Fibroblast of skin of abdomen (primary cell): ENCODE measurements around the gene ABCB9.
"Not testable (repeated sequence)": the region's sequence is repeated elsewhere in the genome, so short reads cannot be mapped to it uniquely, and the experiment has no call there.

Source experiments
- DNase-seq: peaks from one replicate; pipeline ENCODE4 v3.0.0-alpha.2; 2013

The ABCB9 gene

GRCh38 chr12:122935318-122935717 lies 30.9 kb downstream of the ABCB9 start:
- DNase-seq: no peak

GRCh38 chr12:122934722-122935121 lies 31.5 kb downstream of the ABCB9 start:
- no peak for DNase-seq

GRCh38 chr12:122932207-122932606 lies 34.1 kb downstream of the ABCB9 start:
- DNase-seq: no peak

GRCh38 chr12:122929812-122930211 lies 36.5 kb downstream of the ABCB9 start:
- DNase-seq: no peak

- no peak for DNase-seq
Observed at GRCh38 chr12:122929148-122929538, 37.1 kb downstream of the ABCB9 start.

- no peak for DNase-seq
Observed at GRCh38 chr12:122928404-122929147, 37.7 kb downstream of the ABCB9 start.

GRCh38 chr12:122927756-122928403 lies 38.4 kb downstream of the ABCB9 start:
- no peak for DNase-seq

- no peak for DNase-seq
Observed at GRCh38 chr12:122921917-122922316, 44.3 kb downstream of the ABCB9 start.

- DNase-seq: no peak
Observed at GRCh38 chr12:122920687-122921086, 45.6 kb downstream of the ABCB9 start.

- DNase-seq: peak; percentile 31
Observed at GRCh38 chr12:122918827-122919226, 47.4 kb downstream of the ABCB9 start.

GRCh38 chr12:122917507-122918121 lies 48.6 kb downstream of the ABCB9 start:
- DNase-seq: peak; percentile 62

- no peak for DNase-seq
Observed at GRCh38 chr12:122909442-122910288, 56.6 kb downstream of the ABCB9 start.

GRCh38 chr12:122908915-122909314 lies 57.3 kb downstream of the ABCB9 start:
- DNase-seq: no peak

- DNase-seq: not testable (repeated sequence)
Observed at GRCh38 chr12:122905258-122905657, 61.0 kb downstream of the ABCB9 start.

GRCh38 chr12:122903693-122904034 lies 62.6 kb downstream of the ABCB9 start:
- DNase-seq: no peak

- DNase-seq: no peak
Observed at GRCh38 chr12:122902854-122903692, 63.2 kb downstream of the ABCB9 start.

- DNase-seq: no peak
Observed at GRCh38 chr12:122899887-122900286, 66.4 kb downstream of the ABCB9 start.

GRCh38 chr12:122896662-122897061 lies 69.6 kb downstream of the ABCB9 start:
- no peak for DNase-seq

GRCh38 chr12:122895704-122896636 lies 70.3 kb downstream of the ABCB9 start, which contains the start of gene VPS37B:
VPS37B (minus strand) TSS chr12:122896124; CDS start chr12:122896062, 62 bp downstream.
- peak; percentile 88 for DNase-seq

- DNase-seq: no peak
Observed at GRCh38 chr12:122895320-122895703, 71.0 kb downstream of the ABCB9 start.
